Memory B cell (primary cell): Measurements from ENCODE around the gene MAGEA12.
"Not testable (repeated sequence)": the region's sequence is repeated elsewhere in the genome, so short reads cannot be mapped to it uniquely, and the experiment has no call there.

Source experiments
- ATAC-seq: fragments of 150-1000 bp; cut with Tn5 transposase; 2 replicates; pipeline ENCODE4 v1.10.0; 2021; ENCODE audit warnings: low read depth, mild to moderate bottlenecking, moderate library complexity
- DNase-seq, 2 donors: peaks; one replicate each; pipeline ENCODE4 v3.0.0; 2022; ENCODE audit warnings: low spot score in 2 of 2
- H3K27ac Mint-ChIP-seq: one replicate; pipeline ENCODE4 v1.8.0; 2022; ENCODE audit warnings: mild to moderate bottlenecking, moderate library complexity, mixed read lengths
- H3K27me3 Mint-ChIP-seq: one replicate; pipeline ENCODE4 v1.8.0; 2022; ENCODE audit warnings: mixed read lengths
- H3K36me3 Mint-ChIP-seq: one replicate; pipeline ENCODE4 v1.8.0; 2022; ENCODE audit warnings: mild to moderate bottlenecking, mixed read lengths
- H3K4me1 Mint-ChIP-seq: one replicate; pipeline ENCODE4 v1.8.0; 2022; ENCODE audit warnings: mixed read lengths
- H3K4me3 Mint-ChIP-seq: one replicate; pipeline ENCODE4 v1.8.0; 2022; ENCODE audit warnings: mild to moderate bottlenecking, moderate library complexity, mixed read lengths
- H3K9me3 Mint-ChIP-seq: one replicate; pipeline ENCODE4 v1.8.0; 2022; ENCODE audit warnings: mixed read lengths

MAGEA12 gene

DNA sequence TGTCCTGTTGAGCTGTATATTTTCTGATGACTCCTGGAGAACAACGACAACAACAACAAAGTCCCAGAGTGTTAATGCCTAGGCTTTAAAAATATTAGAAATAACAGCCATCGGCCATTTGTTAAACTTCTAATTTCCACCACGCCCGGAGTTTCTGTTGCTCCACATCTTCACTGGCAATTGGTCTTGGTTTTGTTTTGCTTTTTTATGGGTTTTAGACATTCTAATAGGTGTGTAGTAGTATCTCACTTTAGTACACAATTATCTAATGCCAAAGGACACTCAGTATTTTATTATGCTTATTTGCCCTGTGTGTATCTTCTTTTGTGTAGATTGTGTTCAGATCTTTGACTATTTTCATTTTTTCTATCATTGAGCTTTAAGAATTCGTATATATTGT lies 5.0 kb downstream of the MAGEA12 start:
- DNase-seq (no peak), ATAC-seq (no peak)
- Mint-ChIP-seq H3K9me3 (no peaks in the 10 kb centered on the region), H3K4me1 (no peaks in the 10 kb centered on the region), H3K27me3 (peaks cover 3% of the 10 kb centered on the region), H3K36me3 (no peaks in the 10 kb centered on the region), H3K27ac (no peak overlapping the region), H3K4me3 (no peak overlapping the region)

DNA sequence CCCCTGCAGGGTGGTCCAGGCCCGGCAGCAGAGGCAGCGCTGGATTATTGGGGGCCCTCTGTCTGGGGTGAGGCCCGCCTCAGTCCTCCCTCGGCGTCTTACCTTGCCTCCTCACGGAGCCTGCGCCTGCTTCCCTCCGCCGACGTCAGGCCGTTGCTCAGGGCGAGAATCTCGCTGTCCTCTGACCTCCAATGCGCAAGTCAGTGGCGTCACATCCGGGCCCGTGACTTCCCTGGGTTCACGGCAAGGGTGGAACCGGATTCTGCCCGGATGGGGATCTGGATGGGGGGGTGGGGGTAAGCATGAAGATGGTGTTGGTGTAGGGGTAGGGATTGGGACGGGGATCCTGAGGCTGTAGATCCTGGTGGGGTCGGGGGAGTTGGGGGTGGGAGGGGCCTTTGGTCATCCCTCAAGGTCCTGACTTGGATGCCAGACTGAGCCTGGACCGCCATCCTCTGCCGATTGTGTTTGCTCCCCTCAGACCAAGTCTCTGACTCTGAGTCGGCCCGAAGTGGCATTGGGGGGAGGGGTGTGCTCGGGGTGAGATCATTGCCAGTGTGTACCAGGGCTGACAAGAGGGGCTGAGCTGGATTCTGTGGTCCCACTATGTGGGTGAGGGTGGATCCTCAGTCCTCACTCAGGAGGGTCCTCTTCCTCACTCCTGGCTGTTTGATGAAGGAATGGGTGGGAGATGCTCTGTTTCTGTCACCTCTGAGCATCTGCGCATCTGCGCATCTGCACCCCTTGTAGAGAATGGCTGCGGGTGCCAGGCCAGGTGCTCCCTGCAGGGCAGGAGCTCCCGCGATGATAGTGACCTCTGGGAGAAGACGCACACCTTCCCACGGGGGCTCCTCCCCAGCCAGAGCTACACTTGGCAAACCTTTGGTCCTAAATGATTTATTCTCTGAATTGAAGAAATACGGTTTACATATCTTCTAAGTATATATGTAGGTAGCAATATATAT lies 20.4 kb downstream of the MAGEA12 start, which contains the start of gene MAGEA2:
TSS of gene MAGEA2 (minus strand) at position 157 of the 965 bp plus-strand sequence. CDS start 2,479 bp downstream, outside the sequence.
- not testable (repeated sequence) for H3K27ac Mint-ChIP-seq, H3K27me3 Mint-ChIP-seq, DNase-seq, H3K4me3 Mint-ChIP-seq, H3K4me1 Mint-ChIP-seq, ATAC-seq, H3K36me3 Mint-ChIP-seq, H3K9me3 Mint-ChIP-seq

GRCh38 chrX:152754871-152755270 lies 21.3 kb downstream of the MAGEA12 start:
- not testable (repeated sequence) for ATAC-seq, H3K9me3 Mint-ChIP-seq, DNase-seq, H3K27me3 Mint-ChIP-seq, H3K36me3 Mint-ChIP-seq, H3K4me1 Mint-ChIP-seq, H3K4me3 Mint-ChIP-seq, H3K27ac Mint-ChIP-seq

- H3K27me3 Mint-ChIP-seq, H3K36me3 Mint-ChIP-seq, H3K4me3 Mint-ChIP-seq, H3K4me1 Mint-ChIP-seq, ATAC-seq, H3K9me3 Mint-ChIP-seq, DNase-seq, H3K27ac Mint-ChIP-seq: not testable (repeated sequence)
Observed at GRCh38 chrX:152758918-152759317, 25.4 kb downstream of the MAGEA12 start, which contains the start of gene CSAG3. CSAG3 (plus strand) TSS chrX:152759218.

- not testable (repeated sequence) for H3K27me3 Mint-ChIP-seq, H3K9me3 Mint-ChIP-seq, H3K4me1 Mint-ChIP-seq, ATAC-seq, DNase-seq, H3K4me3 Mint-ChIP-seq, H3K27ac Mint-ChIP-seq, H3K36me3 Mint-ChIP-seq
Observed at GRCh38 chrX:152759544-152759943, 26.0 kb downstream of the MAGEA12 start.

DNA sequence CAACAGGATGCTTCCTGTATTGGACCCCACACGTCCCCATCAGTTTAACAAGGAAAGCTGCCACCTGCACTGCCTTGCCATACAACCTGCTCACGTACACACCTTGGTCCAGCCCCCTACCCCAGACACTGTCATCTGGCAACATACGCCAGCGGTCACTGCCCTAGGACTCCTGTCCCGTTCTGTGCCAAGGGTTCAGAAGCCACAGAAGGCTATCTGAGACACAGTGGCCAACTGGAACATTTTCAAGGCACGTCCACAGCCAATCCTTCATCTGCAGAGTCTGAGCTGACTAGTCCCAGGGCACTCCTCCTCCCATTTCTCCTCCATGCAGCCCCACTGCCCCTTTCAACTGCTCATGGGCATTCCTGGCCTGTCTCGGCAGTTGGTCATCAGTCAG lies 28.0 kb downstream of the MAGEA12 start:
- H3K27ac Mint-ChIP-seq, H3K27me3 Mint-ChIP-seq, ATAC-seq, H3K9me3 Mint-ChIP-seq, DNase-seq, H3K4me3 Mint-ChIP-seq, H3K4me1 Mint-ChIP-seq, H3K36me3 Mint-ChIP-seq: not testable (repeated sequence)

DNA sequence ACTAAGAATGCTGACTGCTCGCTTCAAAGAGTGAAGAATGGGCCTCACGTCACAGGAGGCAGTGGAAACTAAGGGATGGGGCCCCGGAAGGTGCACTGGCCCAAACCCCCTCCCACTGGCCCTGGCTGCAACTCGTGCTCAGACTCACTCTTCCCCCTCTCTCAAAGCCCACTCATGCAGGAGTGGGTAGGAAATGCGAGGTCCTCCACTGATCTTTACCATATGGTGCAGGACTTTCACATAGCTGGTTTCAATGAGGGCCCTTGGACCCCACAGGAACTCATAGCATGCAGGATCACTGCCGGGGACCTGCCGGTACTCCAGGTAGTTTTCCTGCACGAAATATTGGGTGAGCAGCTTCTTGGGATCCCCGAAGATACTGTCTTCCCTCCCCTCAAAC lies 33.0 kb downstream of the MAGEA12 start:
- not testable (repeated sequence) for DNase-seq, ATAC-seq, H3K27me3 Mint-ChIP-seq, H3K27ac Mint-ChIP-seq, H3K36me3 Mint-ChIP-seq, H3K4me1 Mint-ChIP-seq, H3K9me3 Mint-ChIP-seq, H3K4me3 Mint-ChIP-seq

GRCh38 chrX:152769549-152770289 lies 36.2 kb downstream of the MAGEA12 start, which contains the start of gene MAGEA6:
MAGEA6 (minus strand) TSS chrX:152769689; CDS start chrX:152767650, 2,039 bp downstream.
- H3K36me3 Mint-ChIP-seq, H3K27me3 Mint-ChIP-seq, H3K4me1 Mint-ChIP-seq, H3K4me3 Mint-ChIP-seq, H3K27ac Mint-ChIP-seq, DNase-seq, ATAC-seq, H3K9me3 Mint-ChIP-seq: not testable (repeated sequence)

DNA sequence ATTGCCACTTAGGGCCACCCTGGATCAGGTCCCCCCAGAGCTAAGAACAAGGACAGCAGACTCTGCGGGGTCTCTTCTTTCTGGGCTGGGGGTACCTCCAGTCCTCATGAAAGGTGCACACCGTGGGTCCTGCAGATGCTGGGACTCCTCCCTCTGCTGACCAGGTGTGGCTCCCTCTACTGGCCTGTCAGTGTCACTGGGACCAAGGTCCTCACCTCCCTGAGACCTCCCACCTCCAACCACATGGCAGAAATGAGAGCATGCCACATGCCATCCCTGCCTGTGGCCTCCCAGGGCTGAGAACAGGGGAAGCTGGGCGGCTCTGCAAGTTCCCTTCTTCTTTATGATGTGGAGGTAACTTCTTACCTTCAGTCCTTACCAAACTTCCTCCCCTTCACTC lies 53.5 kb downstream of the MAGEA12 start:
- H3K4me1 Mint-ChIP-seq, ATAC-seq, H3K36me3 Mint-ChIP-seq, H3K9me3 Mint-ChIP-seq, DNase-seq, H3K4me3 Mint-ChIP-seq, H3K27ac Mint-ChIP-seq, H3K27me3 Mint-ChIP-seq: not testable (repeated sequence)
